LNCAP (cell line): ENCODE results near the gene SEC24D.

Experiments
- CTCF ChIP-seq: fragments of 450-650 bp; IDR thresholded peaks from 2 replicates; pipeline ENCODE4 v1.5.1; 2017; ENCODE audit warnings: mild to moderate bottlenecking

SEC24D gene

DNA sequence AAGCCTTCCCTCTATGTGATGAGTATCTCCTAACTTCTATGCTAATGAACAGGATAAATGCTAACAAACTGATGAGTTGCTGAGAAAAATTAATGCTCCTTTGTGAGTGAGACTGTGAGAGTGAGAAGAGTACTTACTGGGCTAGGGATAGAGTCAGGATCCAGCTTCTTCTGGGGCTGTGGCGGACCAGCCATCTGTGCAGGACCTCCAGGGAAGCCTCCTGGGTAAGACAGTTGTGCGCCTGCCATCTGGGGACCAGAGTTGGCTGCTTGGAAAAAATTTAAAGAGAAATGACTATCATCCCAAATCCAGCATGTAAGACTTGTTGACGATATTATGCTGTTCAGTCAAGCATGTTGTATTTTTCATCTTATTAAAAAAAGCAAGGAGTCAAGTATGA lies 21.0 kb downstream of the SEC24D start:
- no peak for TF ChIP-seq CTCF

DNA sequence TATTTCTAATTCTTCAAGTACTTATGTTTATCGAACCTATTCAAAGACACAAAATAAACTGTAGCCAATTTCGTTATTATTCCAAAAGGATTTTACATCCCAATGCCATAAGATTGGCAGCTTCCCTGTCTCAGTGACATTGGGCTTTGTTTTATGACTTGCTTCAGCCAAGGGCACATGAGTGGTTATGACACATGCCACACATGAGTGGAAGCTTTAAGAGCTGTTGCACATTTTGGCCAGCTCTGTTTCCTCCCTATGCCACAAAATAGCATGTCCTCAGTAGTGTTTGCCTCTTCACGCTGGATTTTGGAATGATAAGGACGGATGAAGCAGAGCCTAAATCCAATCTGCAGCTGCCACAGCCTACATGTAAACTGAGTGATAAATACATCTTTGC lies 21.9 kb downstream of the SEC24D start:
- no peak for TF ChIP-seq CTCF

GRCh38 chr4:118813561-118813960 lies 22.4 kb downstream of the SEC24D start:
- TF ChIP-seq CTCF, result no peak

DNA sequence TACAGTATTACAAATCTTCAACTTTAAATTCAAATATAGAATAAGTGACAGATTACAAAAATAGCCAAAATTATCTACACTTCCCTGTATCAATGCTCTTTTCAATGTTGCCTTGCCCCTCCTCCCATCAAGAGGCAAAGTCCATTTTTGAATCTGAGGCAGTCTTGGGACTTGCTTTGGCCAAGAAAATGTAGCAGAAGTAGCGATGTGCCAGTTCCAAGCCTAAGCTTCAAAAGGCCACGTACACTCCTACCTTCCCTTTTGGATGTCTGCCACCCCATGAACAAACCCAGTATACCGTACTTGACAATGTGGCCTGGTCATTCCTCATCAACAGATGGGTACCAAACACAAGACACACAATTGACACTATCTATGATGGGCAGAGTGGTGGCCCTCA lies 24.1 kb downstream of the SEC24D start:
- TF ChIP-seq CTCF, result no peak

- no peak for TF ChIP-seq CTCF
These were observed 24.7 kb downstream of the SEC24D start for GRCh38 chr4:118810991-118811764.

GRCh38 chr4:118807659-118808058 lies 28.3 kb downstream of the SEC24D start:
- TF ChIP-seq CTCF, result no peak

GRCh38 chr4:118803253-118803652 lies 32.7 kb downstream of the SEC24D start:
- no peak for TF ChIP-seq CTCF
